Thoracic aorta (tissue), 2 donors: Measurements from ENCODE around the gene ADSS1. TPM values are rescaled to one million over a fixed set of nuclear protein-coding genes. Genes with fewer than 3 reads are reported as not detected.

Source experiments
- ATAC-seq: fragments of 150-250 bp; one replicate; pipeline ENCODE4 v1.8.0; 2017; ENCODE audit warnings: low read depth; ENCODE audit not compliant: insufficient number of reproducible peaks, low FRiP score
- DNase-seq: peaks from one replicate; pipeline ENCODE4 v3.0.0-alpha.2; 2020; ENCODE audit warnings: low spot score
- H3K27ac ChIP-seq, 2 donors: fragments of 200-600 bp; sonication (generic); 1 replicate in 1 of 2; 2 replicates in 1 of 2; pipeline ENCODE4 v1.5.1; 2016; ENCODE audit warnings: mild to moderate bottlenecking in 2 of 2, moderate library complexity in 2 of 2
- H3K27me3 ChIP-seq: fragments of 200-600 bp; sonication (generic); replicated peaks from 2 replicates; pipeline ENCODE4 v1.6.0; 2016; ENCODE audit warnings: mild to moderate bottlenecking; ENCODE audit not compliant: insufficient read depth
- H3K36me3 ChIP-seq: fragments of 200-600 bp; sonication (generic); one replicate; pipeline ENCODE4 v1.5.1; 2016
- H3K4me1 ChIP-seq, 2 donors: fragments of 200-600 bp; sonication (generic); 1 replicate in 1 of 2; 2 replicates in 1 of 2; pipeline versions ENCODE4 v1.5.1 to v1.6.0; 2016; ENCODE audit warnings: low read depth in 2 of 2, mild to moderate bottlenecking in 1 of 2; ENCODE audit not compliant: control insufficient read depth in 1 of 2
- H3K4me3 ChIP-seq: fragments of 200-600 bp; sonication (generic); 2 replicates; pipeline ENCODE4 v1.5.1; 2016; ENCODE audit warnings: mild to moderate bottlenecking
- H3K9me3 ChIP-seq: fragments of 200-600 bp; sonication (generic); 2 replicates; pipeline ENCODE4 v1.5.1; 2016
- CTCF ChIP-seq: fragments of 200-600 bp; sonication (generic); IDR thresholded peaks from one replicate; pipeline ENCODE4 v1.5.1; 2019; ENCODE audit warnings: antibody characterized with exemption
- total RNA-seq, 2 donors: library from RNA; depleted of rRNA; stranded (reverse); fragments of >200 nt; gene quantifications; one replicate each; pipeline versions ENCODE4 v1.1.0 to v1.2.3, GENCODE V29; 2016

ADSS1 gene
- total RNA-seq, 2 donors from 2014 or later = 30.8 to 87.3 TPM

- DNase-seq = no peak
- ATAC-seq = no peak
- Histone ChIP-seq H3K27ac (no peak overlapping the region), H3K36me3 (peaks cover 22% of the 10 kb centered on the region), H3K27me3 (no peaks in the 10 kb centered on the region), H3K9me3 (no peaks in the 10 kb centered on the region), H3K4me3 (no peak overlapping the region), H3K4me1 (peaks cover 0 to 7% of the 10 kb centered on the region in 2 donors)
- TF ChIP-seq CTCF = no peak
Measured at GRCh38 chr14:104779776-104780512, 55.9 kb downstream of the ADSS1 start.

- Histone ChIP-seq H3K4me3 (no peak overlapping the region), H3K27me3 (no peaks in the 10 kb centered on the region), H3K4me1 (peaks cover 0 to 13% of the 10 kb centered on the region in 2 donors), H3K36me3 (peaks cover 16% of the 10 kb centered on the region), H3K27ac (no peak overlapping the region), H3K9me3 (no peaks in the 10 kb centered on the region)
- no peak for DNase-seq
- TF ChIP-seq CTCF = no peak
- ATAC-seq = no peak
Measured at GRCh38 chr14:104780513-104781030, 56.5 kb downstream of the ADSS1 start.

- no peaks in the 10 kb centered on the region for H3K27me3 ChIP-seq
- DNase-seq = no peak
- H3K36me3 ChIP-seq = peaks cover 8% of the 10 kb centered on the region
- H3K9me3 ChIP-seq = no peaks in the 10 kb centered on the region
- H3K4me1 ChIP-seq = peaks cover 6 to 22% of the 10 kb centered on the region in 2 donors
- no peak for TF ChIP-seq CTCF
- H3K4me3 ChIP-seq = no peak overlapping the region
- H3K27ac ChIP-seq = no peak overlapping the region
- ATAC-seq = no peak
Measured at GRCh38 chr14:104781271-104782077, 57.4 kb downstream of the ADSS1 start.

GRCh38 chr14:104782086-104782807 lies 58.2 kb downstream of the ADSS1 start:
- ATAC-seq = no peak
- H3K4me3 ChIP-seq = no peak overlapping the region
- no peak for DNase-seq
- TF ChIP-seq CTCF = no peak
- H3K27ac ChIP-seq = no peak overlapping the region
- peaks cover 8% of the 10 kb centered on the region for H3K36me3 ChIP-seq
- no peaks in the 10 kb centered on the region for H3K9me3 ChIP-seq
- H3K27me3 ChIP-seq = no peaks in the 10 kb centered on the region
- peaks cover 14 to 30% of the 10 kb centered on the region in 2 donors for H3K4me1 ChIP-seq

- Histone ChIP-seq H3K4me3 (no peak overlapping the region), H3K9me3 (no peaks in the 10 kb centered on the region), H3K4me1 (peaks cover 19 to 35% of the 10 kb centered on the region in 2 donors), H3K27me3 (no peaks in the 10 kb centered on the region), H3K27ac (no peak overlapping the region), H3K36me3 (peaks cover 8% of the 10 kb centered on the region)
- ATAC-seq = no peak
- DNase-seq = no peak
- no peak for TF ChIP-seq CTCF
Measured at GRCh38 chr14:104782808-104783139, 58.7 kb downstream of the ADSS1 start.
